Measurements from ENCODE around the gene PAXX.

- TF ChIP-seq CREB1 (CRISPR knock-in tag; IDR thresholded peaks at IDR 0.05) (no peak), CTCF (IDR thresholded peaks at IDR 0.05) (no peak), ZNF232 (CRISPR knock-in tag; IDR thresholded peaks at IDR 0.05) (no peak), TEAD4 (CRISPR knock-in tag; IDR thresholded peaks at IDR 0.05) (no peak), ZNF512 (CRISPR knock-in tag; IDR thresholded peaks at IDR 0.05; ENCODE audit: borderline replicate concordance) (no peak), ARID4B (CRISPR knock-in tag; IDR thresholded peaks at IDR 0.05; ENCODE audit: borderline replicate concordance) (no peak), NR2C2 (CRISPR knock-in tag; IDR thresholded peaks at IDR 0.05) (no peak), JUN (CRISPR knock-in tag; IDR thresholded peaks at IDR 0.05) (no peak), ETV6 (CRISPR knock-in tag; IDR thresholded peaks at IDR 0.05) (no peak), ZBTB43 (CRISPR knock-in tag; IDR thresholded peaks at IDR 0.05) (no peak), ATF2 (CRISPR knock-in tag; IDR thresholded peaks at IDR 0.05; ENCODE audit: borderline replicate concordance, low read depth) (no peak)
- TF ChIP-seq, protein P1, sequence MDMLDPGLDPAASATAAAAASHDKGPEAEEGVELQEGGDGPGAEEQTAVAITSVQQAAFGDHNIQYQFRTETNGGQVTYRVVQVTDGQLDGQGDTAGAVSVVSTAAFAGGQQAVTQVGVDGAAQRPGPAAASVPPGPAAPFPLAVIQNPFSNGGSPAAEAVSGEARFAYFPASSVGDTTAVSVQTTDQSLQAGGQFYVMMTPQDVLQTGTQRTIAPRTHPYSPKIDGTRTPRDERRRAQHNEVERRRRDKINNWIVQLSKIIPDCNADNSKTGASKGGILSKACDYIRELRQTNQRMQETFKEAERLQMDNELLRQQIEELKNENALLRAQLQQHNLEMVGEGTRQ (CRISPR knock-in tag; IDR thresholded peaks at IDR 0.05): no peak
Measured at GRCh38 chr9:137020771-137021567, 28.7 kb downstream of the PAXX start.

All from WTC11 (cell line).